NCI-H82 (cell line): ENCODE measurements around the gene ABR.
"Not testable (repeated sequence)": the region's sequence is repeated elsewhere in the genome, so short reads cannot be mapped to it uniquely, and the experiment has no call there.

Experiments
- DNase-seq: peaks from one replicate; lab custom pipeline; 2025; lab: John Stamatoyannopoulos, UW

Gene ABR

GRCh38 chr17:1008008-1008761 lies 171.6 kb downstream of the ABR start:
- no peak for DNase-seq

GRCh38 chr17:1007310-1008007 lies 172.3 kb downstream of the ABR start:
- DNase-seq, result no peak

- DNase-seq, result no peak
These were observed 173.7 kb downstream of the ABR start for GRCh38 chr17:1006054-1006453.

- DNase-seq, result no peak
These were observed 174.3 kb downstream of the ABR start for GRCh38 chr17:1005361-1005946.

GRCh38 chr17:1004769-1005295 lies 174.9 kb downstream of the ABR start:
- no peak for DNase-seq

GRCh38 chr17:1003972-1004768 lies 175.6 kb downstream of the ABR start:
- no peak for DNase-seq

GRCh38 chr17:1003633-1003971 lies 176.2 kb downstream of the ABR start:
- no peak for DNase-seq

- no peak for DNase-seq
These were observed 176.8 kb downstream of the ABR start for GRCh38 chr17:1002771-1003555.

GRCh38 chr17:1002412-1002753 lies 177.4 kb downstream of the ABR start:
- DNase-seq, result no peak

- no peak for DNase-seq
These were observed 178.0 kb downstream of the ABR start for GRCh38 chr17:1001640-1002411.

GRCh38 chr17:1000597-1001461 lies 179.0 kb downstream of the ABR start:
- no peak for DNase-seq

- no peak for DNase-seq
These were observed 181.7 kb downstream of the ABR start for GRCh38 chr17:998111-998510.

GRCh38 chr17:996554-997344 lies 183.0 kb downstream of the ABR start, which contains the start of gene TIMM22:
Gene TIMM22 (plus strand): TSS chr17:997129. CDS start chr17:997143, 14 bp downstream.
- DNase-seq, result peak; percentile 99

- not testable (repeated sequence) for DNase-seq
These were observed 184.5 kb downstream of the ABR start for GRCh38 chr17:995324-995723.

- peak; percentile 43 for DNase-seq
These were observed 186.8 kb downstream of the ABR start for GRCh38 chr17:992933-993332.

GRCh38 chr17:988561-988960 lies 191.2 kb downstream of the ABR start:
- no peak for DNase-seq

GRCh38 chr17:987931-988330 lies 191.8 kb downstream of the ABR start:
- no peak for DNase-seq

GRCh38 chr17:986322-986929 lies 193.4 kb downstream of the ABR start:
- no peak for DNase-seq
